ENCODE data around the gene KLC1. TPM values are rescaled to one million over a fixed set of nuclear protein-coding genes. Genes with fewer than 3 reads are reported as not detected.

KLC1 gene
- total and polyA plus RNA-seq, 2 donors (not counting 1 experiment from before 2014, with no cell fraction given) = 102 to 243 TPM

DNA sequence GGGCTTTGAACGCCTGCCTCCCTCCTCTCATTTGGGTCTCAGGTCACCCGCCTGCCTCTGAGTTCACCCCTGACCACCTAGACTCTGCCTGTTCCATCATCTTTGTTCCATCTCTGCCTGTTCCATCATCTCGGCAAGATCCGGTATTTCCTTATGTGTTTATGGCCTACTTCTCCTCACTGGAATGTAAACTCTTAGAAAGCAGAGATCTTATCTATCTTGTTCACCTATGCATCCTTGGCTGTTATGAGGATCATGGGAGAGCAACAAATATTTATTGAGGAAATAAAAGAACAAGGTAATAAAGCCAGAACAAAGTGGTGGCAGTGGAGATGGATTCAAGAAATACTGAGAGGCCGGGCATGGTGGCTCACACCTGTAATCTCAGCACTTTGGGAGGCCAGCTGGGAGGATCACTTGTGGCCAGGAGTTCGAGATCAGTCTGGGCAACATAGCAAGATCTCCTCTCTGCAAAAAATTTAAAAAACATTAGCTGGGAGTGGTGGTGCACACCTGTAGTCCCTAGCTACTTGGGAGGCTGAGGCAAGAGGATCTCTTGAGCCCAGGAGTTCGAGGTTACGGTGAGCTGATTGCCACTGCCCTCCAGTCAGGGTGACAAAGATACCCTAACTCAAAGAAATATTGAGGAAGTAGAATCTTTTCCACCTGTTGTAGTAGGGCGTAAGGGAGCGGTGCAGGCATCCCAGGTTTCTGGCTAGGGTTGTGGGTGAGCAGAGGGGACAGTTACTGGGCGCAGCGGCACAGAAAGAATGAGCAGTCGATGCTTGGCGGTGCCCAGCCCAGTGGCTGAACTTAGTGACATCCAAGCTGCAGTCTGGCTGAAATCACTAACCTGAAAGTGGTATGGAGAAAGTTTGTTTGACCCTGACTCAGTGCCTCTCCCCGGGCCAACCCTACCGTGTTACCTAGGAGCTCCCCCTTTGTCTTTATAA, 1.7 kb upstream of the KLC1 start:
- Mint-ChIP-seq H3K4me1 (peaks cover 56% of the 10 kb centered on the region), H3K4me3 (peak overlapping the region; percentile 88), H3K9me3 (ENCODE audit: insufficient read depth) (no peaks in the 10 kb centered on the region), H3K27me3 (no peaks in the 10 kb centered on the region), H3K27ac (peak overlapping the region; percentile 95)
- WGBS (ENCODE audit: insufficient coverage) = 96% methylated on average over 8 of the region's 16 CpGs
- H3K9me3 ChIP-seq (ENCODE audit: control extremely low read depth in 1 of 3, control insufficient read depth in 2 of 3, insufficient read depth in 1 of 3, low read length in 2 of 3) = no peaks in the 10 kb centered on the region
- H3K4me3 ChIP-seq (ENCODE audit: control extremely low read depth in 1 of 5, extremely low read depth in 1 of 5, insufficient read depth in 1 of 5, low read depth in 2 of 5, low read length in 4 of 5) = no peak overlapping the region
- peaks cover 25% of the 10 kb centered on the region for H4K20me1 ChIP-seq (ENCODE audit: control insufficient read depth, insufficient read depth, low read length, poor library complexity, severe bottlenecking)
- peaks cover 49 to 53% of the 10 kb centered on the region in 2 donors for H3K4me1 ChIP-seq (ENCODE audit: control insufficient read depth in 2 of 2, insufficient read depth in 2 of 2, low read length in 2 of 2)
- H3K79me2 ChIP-seq (ENCODE audit: control insufficient read depth, insufficient read depth, low read length) = peaks cover 42% of the 10 kb centered on the region
- intact Hi-C loops (cut with micrococcal nuclease) = loop anchor here (5.0 kb wide), 2 partner anchors 70 to 240 kb away; partner anchors contain the start of gene MARK3
- H3K27me3 ChIP-seq (replicated peaks in 1 of 4; ENCODE audit: control extremely low read depth in 1 of 4, control insufficient read depth in 3 of 4, insufficient read depth in 4 of 4, low read length in 3 of 4) = no peaks in the 10 kb centered on the region
- POLR2A ChIA-PET = no interaction called here
- H3K36me3 ChIP-seq (replicated peaks in 1 of 2; ENCODE audit: control extremely low read depth in 1 of 2, control insufficient read depth in 1 of 2, extremely low read depth in 1 of 2, insufficient read depth in 2 of 2, low read length in 1 of 2) = no peaks in the 10 kb centered on the region
- ATAC-seq (ENCODE audit: low read depth) (no peak), DNase-seq (no peak)
- peak overlapping the region; percentile 92 for H2AFZ ChIP-seq (ENCODE audit: insufficient read depth, low read depth, low read length, poor library complexity, severe bottlenecking)
- no peak for TF ChIP-seq EZH2 (IDR thresholded peaks at IDR 0.05; ENCODE audit: borderline replicate concordance, insufficient read depth, low read depth, low read length, poor library complexity, severe bottlenecking)
- TF ChIP-seq, protein P1, sequence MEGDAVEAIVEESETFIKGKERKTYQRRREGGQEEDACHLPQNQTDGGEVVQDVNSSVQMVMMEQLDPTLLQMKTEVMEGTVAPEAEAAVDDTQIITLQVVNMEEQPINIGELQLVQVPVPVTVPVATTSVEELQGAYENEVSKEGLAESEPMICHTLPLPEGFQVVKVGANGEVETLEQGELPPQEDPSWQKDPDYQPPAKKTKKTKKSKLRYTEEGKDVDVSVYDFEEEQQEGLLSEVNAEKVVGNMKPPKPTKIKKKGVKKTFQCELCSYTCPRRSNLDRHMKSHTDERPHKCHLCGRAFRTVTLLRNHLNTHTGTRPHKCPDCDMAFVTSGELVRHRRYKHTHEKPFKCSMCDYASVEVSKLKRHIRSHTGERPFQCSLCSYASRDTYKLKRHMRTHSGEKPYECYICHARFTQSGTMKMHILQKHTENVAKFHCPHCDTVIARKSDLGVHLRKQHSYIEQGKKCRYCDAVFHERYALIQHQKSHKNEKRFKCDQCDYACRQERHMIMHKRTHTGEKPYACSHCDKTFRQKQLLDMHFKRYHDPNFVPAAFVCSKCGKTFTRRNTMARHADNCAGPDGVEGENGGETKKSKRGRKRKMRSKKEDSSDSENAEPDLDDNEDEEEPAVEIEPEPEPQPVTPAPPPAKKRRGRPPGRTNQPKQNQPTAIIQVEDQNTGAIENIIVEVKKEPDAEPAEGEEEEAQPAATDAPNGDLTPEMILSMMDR (IDR thresholded peaks at IDR 0.05) = no peak
- no peak overlapping the region for H3K9ac ChIP-seq (ENCODE audit: low read length)
- no peak overlapping the region for H3K27ac ChIP-seq (ENCODE audit: low read length in 2 of 2)
- peak overlapping the region; percentile 99 for H3K4me2 ChIP-seq (replicated peaks; ENCODE audit: low read depth, low read length, poor library complexity, severe bottlenecking)
- CTCF ChIA-PET = no interaction called here

Data from B cell (primary cell).